Mucosa of descending colon (tissue), 3 donors: Measurements from ENCODE around the gene TPMT. TPM values are rescaled to one million over a fixed set of nuclear protein-coding genes. Genes with fewer than 3 reads are reported as not detected.

Source experiments
- ATAC-seq: fragments of 200-7000 bp; cut with Tn5 transposase; one replicate; pipeline ENCODE4 v1.9.1; 2020; ENCODE audit warnings: mild to moderate bottlenecking, moderate library complexity
- DNase-seq, 3 donors: peaks; one replicate each; pipeline ENCODE4 v3.0.0-alpha.2; 2020
- H3K36me3 ChIP-seq: fragments of 200-600 bp; one replicate; pipeline ENCODE4 v1.8.0; 2021; ENCODE audit warnings: low read depth, mild to moderate bottlenecking
- H3K4me1 ChIP-seq: fragments of 200-600 bp; one replicate; pipeline ENCODE4 v1.8.0; 2021; ENCODE audit warnings: low read depth, mild to moderate bottlenecking
- H3K4me3 ChIP-seq: fragments of 200-600 bp; one replicate; pipeline ENCODE4 v1.8.0; 2021; ENCODE audit warnings: mild to moderate bottlenecking
- H3K9me3 ChIP-seq: fragments of 200-600 bp; one replicate; pipeline ENCODE4 v1.8.0; 2021; ENCODE audit warnings: mild to moderate bottlenecking
- intact Hi-C, 2 donors: fragments of 100-400 bp; cut with DNase I in 1 of 2; cut with micrococcal nuclease in 1 of 2; formaldehyde crosslinking; loops; one replicate each; pipeline versions ENCODE4 v1.11.0 to v1.11.1; 2022; cut with DNase I, micrococcal nuclease
- total RNA-seq, 3 donors: library from RNA; stranded (reverse); fragmentation: NEBNext Ultra II Directional in 2 of 3; extraction: Animal tissue kit (Norgen Biotek cat#: 25700) in 2 of 3; gene quantifications; one replicate each; pipeline versions ENCODE4 v1.2.1 to v1.2.4, GENCODE V29; 2021 to 2023
- TF ChIP-seq, protein P1 (sequence below): fragments of 200-600 bp; IDR thresholded peaks from one replicate; pipeline ENCODE4 v1.8.0; 2022; ENCODE audit warnings: antibody characterized with exemption, mild to moderate bottlenecking
- donor health status: DM: no; HTN: no; CAD: no; lungs with moderate emphysema.
- donor health status: DM: no; HTN: no; CAD: no.
- donor health status: DM: no; HTN: yes; CAD: no.

Gene TPMT
- total RNA-seq, 3 donors from 2014 or later: 28.7 to 68.8 (median 50.5) TPM

DNA sequence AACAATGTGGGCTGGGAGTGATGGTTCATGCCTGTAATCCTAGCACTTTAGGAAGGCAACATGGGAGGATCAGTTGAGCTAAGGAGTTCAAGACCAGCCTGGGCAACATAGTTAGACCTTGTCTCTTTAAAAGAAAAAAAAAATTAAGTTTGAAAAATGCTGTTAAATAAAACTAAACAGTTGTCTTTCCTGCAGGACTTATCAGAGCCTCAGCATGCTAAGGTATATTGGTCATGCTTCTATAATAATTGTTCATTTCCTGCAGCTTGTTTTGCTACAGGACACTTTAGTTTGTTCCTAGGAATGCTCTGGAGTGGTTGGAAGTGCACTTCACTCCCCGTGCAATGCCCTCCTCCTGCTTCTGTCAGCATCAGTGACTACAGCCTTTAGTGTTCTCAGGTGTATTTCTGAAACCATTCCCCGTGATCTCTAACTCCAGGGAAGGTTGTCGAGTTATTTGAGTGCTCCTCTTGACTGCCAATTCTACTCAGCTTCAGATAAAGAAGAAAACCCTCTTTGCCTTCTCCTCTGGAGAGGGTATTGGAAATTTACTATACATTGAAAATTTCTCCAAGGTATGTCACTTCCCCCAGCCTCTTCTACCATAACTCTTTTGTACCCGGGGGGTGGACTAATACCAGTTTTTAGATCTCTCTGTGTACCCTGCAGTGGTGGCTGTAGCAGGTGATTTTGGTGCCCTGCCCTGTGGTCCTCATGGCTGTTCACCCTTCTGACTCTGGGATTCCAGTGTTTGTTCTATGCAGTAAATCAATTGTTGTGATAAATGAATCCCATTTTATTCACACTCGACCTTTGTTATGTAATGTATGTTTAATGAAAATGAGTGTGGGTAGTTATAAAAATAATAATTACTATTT, 66.2 kb downstream of the TPMT start:
- Histone ChIP-seq H3K4me1 (no peaks in the 10 kb centered on the region), H3K4me3 (no peak overlapping the region), H3K36me3 (no peaks in the 10 kb centered on the region), H3K9me3 (no peaks in the 10 kb centered on the region)
- intact Hi-C loops: no loop called here
- TF ChIP-seq, protein P1, sequence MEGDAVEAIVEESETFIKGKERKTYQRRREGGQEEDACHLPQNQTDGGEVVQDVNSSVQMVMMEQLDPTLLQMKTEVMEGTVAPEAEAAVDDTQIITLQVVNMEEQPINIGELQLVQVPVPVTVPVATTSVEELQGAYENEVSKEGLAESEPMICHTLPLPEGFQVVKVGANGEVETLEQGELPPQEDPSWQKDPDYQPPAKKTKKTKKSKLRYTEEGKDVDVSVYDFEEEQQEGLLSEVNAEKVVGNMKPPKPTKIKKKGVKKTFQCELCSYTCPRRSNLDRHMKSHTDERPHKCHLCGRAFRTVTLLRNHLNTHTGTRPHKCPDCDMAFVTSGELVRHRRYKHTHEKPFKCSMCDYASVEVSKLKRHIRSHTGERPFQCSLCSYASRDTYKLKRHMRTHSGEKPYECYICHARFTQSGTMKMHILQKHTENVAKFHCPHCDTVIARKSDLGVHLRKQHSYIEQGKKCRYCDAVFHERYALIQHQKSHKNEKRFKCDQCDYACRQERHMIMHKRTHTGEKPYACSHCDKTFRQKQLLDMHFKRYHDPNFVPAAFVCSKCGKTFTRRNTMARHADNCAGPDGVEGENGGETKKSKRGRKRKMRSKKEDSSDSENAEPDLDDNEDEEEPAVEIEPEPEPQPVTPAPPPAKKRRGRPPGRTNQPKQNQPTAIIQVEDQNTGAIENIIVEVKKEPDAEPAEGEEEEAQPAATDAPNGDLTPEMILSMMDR: no peak
- DNase-seq (no peak), ATAC-seq (no peak)

DNA sequence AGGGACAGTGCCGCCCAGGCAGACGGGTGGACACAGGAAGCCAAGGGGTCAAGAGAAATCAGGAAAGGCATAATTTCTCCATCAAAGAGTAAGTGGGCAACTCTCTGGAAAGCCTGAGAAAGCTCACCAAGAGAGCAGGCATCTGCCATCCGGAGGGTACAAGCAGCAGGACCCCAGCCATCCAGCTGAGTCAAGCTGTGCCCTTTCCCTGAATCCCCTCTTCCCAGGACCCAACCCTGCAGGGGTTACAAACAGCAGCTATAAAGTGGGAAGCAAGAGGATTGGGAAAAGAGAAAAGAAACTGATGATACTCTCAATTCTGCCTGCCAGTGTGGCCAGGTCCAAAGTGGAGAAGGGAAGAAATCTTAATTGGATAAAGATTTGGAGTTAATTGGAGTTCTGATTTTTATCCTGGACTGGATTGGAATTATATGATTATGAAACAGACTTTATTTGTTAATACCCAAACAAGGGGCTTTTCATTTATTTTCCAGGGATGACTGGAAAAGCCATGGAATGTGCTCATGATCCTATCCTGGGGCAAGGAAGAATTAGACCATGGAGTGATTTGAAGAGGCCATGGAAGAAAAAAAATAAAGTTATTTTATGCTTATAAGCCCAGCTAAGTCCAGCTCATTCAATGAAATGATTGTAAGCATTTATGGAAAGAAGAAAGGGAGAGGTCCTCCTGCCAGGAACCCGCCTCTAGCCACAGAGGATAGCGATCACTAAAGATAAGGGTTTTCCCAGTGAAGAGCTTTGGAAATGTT, 67.3 kb downstream of the TPMT start:
- H3K4me1 ChIP-seq: no peaks in the 10 kb centered on the region
- H3K9me3 ChIP-seq: no peaks in the 10 kb centered on the region
- TF ChIP-seq, protein P1: no peak
- no peaks in the 10 kb centered on the region for H3K36me3 ChIP-seq
- no peak overlapping the region for H3K4me3 ChIP-seq
- ATAC-seq (no peak), DNase-seq (no peak)
- intact Hi-C loops: no loop called here

- H3K4me3 ChIP-seq: no peak overlapping the region
- H3K9me3 ChIP-seq: no peaks in the 10 kb centered on the region
- no peak for ATAC-seq
- intact Hi-C loops: no loop called here
- TF ChIP-seq, protein P1: no peak
- no peak for DNase-seq
- no peaks in the 10 kb centered on the region for H3K4me1 ChIP-seq
- H3K36me3 ChIP-seq: no peaks in the 10 kb centered on the region
Observed at GRCh38 chr6:18081025-18081668, 73.7 kb downstream of the TPMT start.

DNA sequence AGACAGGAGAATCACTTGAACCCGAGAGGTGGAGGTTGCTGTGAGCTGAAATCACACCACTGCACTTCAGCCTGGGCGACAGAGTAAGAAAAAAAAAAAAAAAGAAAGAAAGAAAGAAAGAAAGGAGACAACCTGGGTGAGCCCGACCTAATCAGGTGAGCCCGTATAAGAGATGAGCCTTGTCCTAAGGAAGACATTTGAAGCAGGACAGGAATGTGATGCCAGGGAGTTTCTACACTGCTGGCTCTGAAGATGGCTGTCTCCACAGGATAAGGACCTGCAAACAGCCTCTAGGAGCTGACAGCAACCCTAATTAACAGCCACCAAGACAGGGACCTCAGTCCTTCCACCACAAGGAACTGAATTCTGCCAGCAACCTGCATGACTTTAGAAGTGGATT, 74.3 kb downstream of the TPMT start:
- no peaks in the 10 kb centered on the region for H3K4me1 ChIP-seq
- no peaks in the 10 kb centered on the region for H3K36me3 ChIP-seq
- no peak for DNase-seq
- TF ChIP-seq, protein P1: no peak
- intact Hi-C loops: no loop called here
- peaks cover 2% of the 10 kb centered on the region for H3K9me3 ChIP-seq
- ATAC-seq: no peak
- H3K4me3 ChIP-seq: no peak overlapping the region

DNA sequence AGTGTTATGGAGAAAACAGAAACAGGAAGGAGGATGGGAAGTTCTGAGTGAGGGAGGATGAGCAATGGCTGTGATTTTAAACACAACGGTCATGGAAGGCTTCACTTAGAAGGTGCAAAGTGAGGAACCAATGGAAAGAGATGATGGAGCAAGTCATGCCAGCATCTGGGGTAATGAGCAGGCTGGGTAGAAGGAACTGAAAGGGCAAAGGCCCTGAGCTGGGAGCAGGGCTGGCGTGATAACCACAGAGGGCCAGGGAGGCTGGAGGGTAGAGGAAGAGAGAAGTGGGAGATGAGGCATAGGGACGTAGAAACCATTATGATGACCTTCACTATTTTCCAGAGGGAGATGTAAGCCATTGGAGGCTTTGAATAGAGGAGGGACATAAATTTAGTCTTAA, 76.0 kb downstream of the TPMT start:
- intact Hi-C loops: no loop called here
- Histone ChIP-seq H3K4me1 (no peaks in the 10 kb centered on the region), H3K4me3 (no peak overlapping the region), H3K36me3 (no peaks in the 10 kb centered on the region), H3K9me3 (peaks cover 7% of the 10 kb centered on the region)
- no peak for DNase-seq
- no peak for ATAC-seq
- TF ChIP-seq, protein P1: no peak

Other genes starting within 250 kb of the TPMT start
- gene KIF13A, start 167.4 kb downstream of the TPMT start, total RNA-seq: 10 to 100 TPM; 45.6 to 85.9 (median 46.9) TPM
- 1 to 10 TPM; 1.8 to 3.6 (median 2.3) TPM for gene NHLRC1, start 32.4 kb downstream of the TPMT start, total RNA-seq
- gene KDM1B, start 345 bp upstream of the TPMT start, total RNA-seq: 10 to 100 TPM; 34.6 to 47.4 (median 37.6) TPM
- gene DEK, start 109.5 kb upstream of the TPMT start, total RNA-seq: 100 to 1,000 TPM in 1 of 3 donors, 10 to 100 TPM in 2; 75.6 to 123 (median 85.0) TPM
- gene RNF144B, start 232.3 kb upstream of the TPMT start, total RNA-seq: 1 to 10 TPM; 5.9 to 8.7 (median 8.0) TPM